LNCAP (cell line): ENCODE results near the gene DUS1L.

Experiments
- CTCF ChIP-seq: fragments of 450-650 bp; IDR thresholded peaks from 2 replicates; pipeline ENCODE4 v1.5.1; 2017; ENCODE audit warnings: mild to moderate bottlenecking

DUS1L gene

DNA sequence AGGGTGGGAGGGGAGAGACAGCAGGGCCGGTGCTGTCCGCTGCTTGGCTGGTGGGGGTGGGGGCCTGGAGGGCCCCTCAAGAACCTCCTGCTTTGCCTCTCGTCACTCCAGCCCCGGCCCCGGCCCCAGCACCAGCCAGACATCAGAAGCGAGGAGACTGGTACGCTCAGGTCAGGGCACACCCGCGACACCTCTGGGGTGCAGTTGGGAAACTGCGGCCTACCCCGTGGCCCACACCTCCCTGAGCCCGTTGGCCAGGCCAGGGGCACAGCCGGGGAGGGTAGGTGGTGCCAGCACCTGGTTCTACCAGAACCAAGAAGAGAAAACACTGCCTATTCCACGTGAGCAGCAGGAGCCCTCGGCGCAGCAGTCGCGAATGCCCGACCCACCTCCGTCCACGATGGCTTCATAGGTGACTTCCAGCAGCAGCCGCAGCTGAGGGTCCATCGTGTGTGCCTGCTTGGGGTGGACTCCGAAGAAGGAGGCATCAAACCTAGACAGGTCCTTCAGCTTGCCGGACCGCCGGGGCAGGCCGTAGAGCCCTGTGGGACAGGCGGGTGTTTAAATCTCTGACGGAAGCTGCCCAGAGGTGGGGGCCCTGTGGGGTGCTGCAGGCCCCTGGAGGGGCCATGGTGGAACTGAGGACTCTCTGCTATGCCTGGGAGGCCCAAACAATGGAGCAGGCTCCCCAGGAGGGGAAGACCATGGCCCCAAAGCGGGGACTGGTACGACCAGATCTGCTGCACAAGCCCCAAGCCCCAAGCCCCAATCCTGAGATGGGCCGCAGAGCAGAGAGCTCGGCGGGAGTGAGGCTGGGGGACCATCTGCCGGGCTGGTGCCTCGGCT, 29.6 kb upstream of the DUS1L start:
- no peak for TF ChIP-seq CTCF

- no peak for TF ChIP-seq CTCF
Measured at GRCh38 chr17:82092995-82093751, 27.6 kb upstream of the DUS1L start.

GRCh38 chr17:82092628-82092994, 27.0 kb upstream of the DUS1L start:
- TF ChIP-seq CTCF: no peak

DNA sequence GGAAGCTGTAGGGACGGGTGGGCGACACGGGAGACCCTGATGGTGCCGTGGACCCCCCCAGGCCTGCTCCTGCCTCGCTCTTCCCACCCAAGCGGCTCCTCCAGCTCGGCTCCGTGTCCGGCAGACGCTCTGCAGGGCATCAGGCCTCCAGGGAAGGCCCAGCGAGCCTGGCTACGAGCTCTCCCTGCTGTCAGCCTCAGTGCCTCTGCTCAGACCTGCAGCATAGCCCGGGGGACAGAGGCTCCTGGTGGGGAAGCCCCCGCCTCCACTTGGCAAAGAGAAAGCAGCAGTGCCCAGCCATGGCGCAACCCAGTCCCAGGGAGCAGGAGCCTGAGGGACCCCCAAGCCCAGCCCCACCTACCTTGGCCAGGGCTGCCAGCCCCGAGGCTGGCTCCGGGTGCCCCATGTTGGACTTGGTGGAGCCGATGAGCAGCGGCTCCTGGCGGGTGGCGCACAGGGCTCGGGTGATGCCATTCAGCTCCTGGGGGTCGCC, 26.5 kb upstream of the DUS1L start:
- no peak for TF ChIP-seq CTCF

GRCh38 chr17:82091264-82092066, 25.9 kb upstream of the DUS1L start:
- no peak for TF ChIP-seq CTCF

- no peak for TF ChIP-seq CTCF
Measured at GRCh38 chr17:82090549-82091263, 25.1 kb upstream of the DUS1L start.
